HEK293 (cell line): Measurements from ENCODE around the gene RNASEH2B.

Source experiments
- CTCF ChIA-PET: fragments of 350-600 bp; formaldehyde crosslinking; extraction: SDS; loops from one replicate; lab custom pipeline; 2021; ENCODE audit warnings: antibody characterized with exemption; lab: Yijun Ruan, JAX
- POLR2A ChIA-PET: fragments of 300-600 bp; formaldehyde crosslinking; extraction: SDS; loops from one replicate; lab custom pipeline; 2020; ENCODE audit warnings: antibody characterized with exemption, inconsistent platforms; lab: Yijun Ruan, JAX
- H3K27ac ChIP-seq: fragments of 200-500 bp; sonication (Bioruptor generic); 2 replicates; pipeline ENCODE4 v1.5.1; 2014; ENCODE audit warnings: low read depth, low read length, control low read depth, inconsistent platforms; ENCODE audit errors: extremely low read depth
- H3K36me3 ChIP-seq, 2 experiments: fragments of 200-500 bp in 1 of 2; sonication (Bioruptor generic) in 1 of 2; 1 replicate in 1 of 2; 2 replicates in 1 of 2; pipeline ENCODE4 v1.5.1; 2014 to 2017; ENCODE audit warnings: inconsistent platforms in 2 of 2, low read length in 2 of 2; ENCODE audit not compliant: control insufficient read depth in 2 of 2, insufficient read depth in 1 of 2
- H3K4me1 ChIP-seq: fragments of 200-500 bp; sonication (Bioruptor generic); 2 replicates; pipeline ENCODE4 v1.5.1; 2014; ENCODE audit warnings: mild to moderate bottlenecking, low read length, inconsistent platforms; ENCODE audit not compliant: control insufficient read depth, insufficient read depth
- H3K4me3 ChIP-seq: 2 replicates; pipeline ENCODE4 v1.5.1; 2011; ENCODE audit warnings: low read depth, mild to moderate bottlenecking, control low read depth, low read length, moderate library complexity
- H3K9me3 ChIP-seq: fragments of 200-500 bp; sonication (Bioruptor generic); 2 replicates; pipeline ENCODE4 v1.5.1; 2014; ENCODE audit warnings: low read depth, low read length, inconsistent platforms; ENCODE audit not compliant: control insufficient read depth, insufficient read depth
- MYNN ChIP-seq: fragments of 450-650 bp; formaldehyde crosslinking; IDR thresholded peaks from 2 replicates; pipeline ENCODE4 v1.5.1; 2016; ENCODE audit warnings: missing biosample characterization, missing genetic modification characterization, borderline replicate concordance
- TSHZ1 ChIP-seq: fragments of 450-650 bp; formaldehyde crosslinking; IDR thresholded peaks from 2 replicates; pipeline ENCODE4 v1.5.1; 2016; ENCODE audit warnings: missing biosample characterization, missing genetic modification characterization, borderline replicate concordance
- YY1 ChIP-seq: fragments of 450-650 bp; formaldehyde crosslinking; IDR thresholded peaks from 2 replicates; pipeline ENCODE4 v1.5.1; 2018; ENCODE audit warnings: missing biosample characterization, missing genetic modification characterization
- ZBTB44 ChIP-seq: fragments of 450-650 bp; IDR thresholded peaks from 2 replicates; pipeline ENCODE4 v1.5.1; 2018; ENCODE audit warnings: missing biosample characterization, mild to moderate bottlenecking, missing genetic modification characterization
- ZBTB48 ChIP-seq: fragments of 450-650 bp; formaldehyde crosslinking; IDR thresholded peaks from 2 replicates; pipeline ENCODE4 v1.5.1; 2016; ENCODE audit warnings: missing biosample characterization, missing genetic modification characterization
- ZNF121 ChIP-seq: fragments of 450-650 bp; formaldehyde crosslinking; IDR thresholded peaks from 2 replicates; pipeline ENCODE4 v1.5.1; 2016; ENCODE audit warnings: missing biosample characterization, missing genetic modification characterization
- ZNF146 ChIP-seq: fragments of 450-650 bp; formaldehyde crosslinking; IDR thresholded peaks from 2 replicates; pipeline ENCODE4 v1.5.1; 2016; ENCODE audit warnings: missing biosample characterization, missing genetic modification characterization
- ZNF18 ChIP-seq: fragments of 450-650 bp; formaldehyde crosslinking; IDR thresholded peaks from 2 replicates; pipeline ENCODE4 v1.5.1; 2016; ENCODE audit warnings: missing biosample characterization, missing genetic modification characterization
- ZNF266 ChIP-seq: fragments of 450-650 bp; formaldehyde crosslinking; IDR thresholded peaks from 2 replicates; pipeline ENCODE4 v1.5.1; 2016; ENCODE audit warnings: missing biosample characterization, missing genetic modification characterization, low read depth
- ZNF274 ChIP-seq, 2 experiments: fragments of 200-500 bp in 1 of 2; fragments of 450-650 bp in 1 of 2; sonication (Bioruptor generic) in 1 of 2; formaldehyde crosslinking in 1 of 2; IDR thresholded peaks; 2 replicates each; pipeline versions ENCODE4 v1.5.1 to v1.6.1; 2014 to 2016; ENCODE audit warnings: borderline replicate concordance in 1 of 2, inconsistent platforms in 1 of 2, low read length in 1 of 2, missing biosample characterization in 1 of 2, missing genetic modification characterization in 1 of 2
- ZNF280D ChIP-seq: fragments of 450-650 bp; formaldehyde crosslinking; IDR thresholded peaks from 2 replicates; pipeline ENCODE4 v1.5.1; 2016; ENCODE audit warnings: missing biosample characterization, missing genetic modification characterization
- ZNF302 ChIP-seq: fragments of 450-650 bp; formaldehyde crosslinking; IDR thresholded peaks from 2 replicates; pipeline ENCODE4 v1.5.1; 2016; ENCODE audit warnings: missing biosample characterization, missing genetic modification characterization, low read depth
- ZNF362 ChIP-seq: fragments of 450-650 bp; formaldehyde crosslinking; IDR thresholded peaks from 2 replicates; pipeline ENCODE4 v1.5.1; 2016; ENCODE audit warnings: missing biosample characterization, missing genetic modification characterization
- ZNF423 ChIP-seq: fragments of 450-650 bp; formaldehyde crosslinking; IDR thresholded peaks from 2 replicates; pipeline ENCODE4 v1.5.1; 2016; ENCODE audit warnings: missing biosample characterization, missing genetic modification characterization
- ZNF560 ChIP-seq: fragments of 450-650 bp; formaldehyde crosslinking; IDR thresholded peaks from 2 replicates; pipeline ENCODE4 v1.5.1; 2017; ENCODE audit warnings: missing biosample characterization, missing genetic modification characterization, borderline replicate concordance
- ZNF639 ChIP-seq: fragments of 450-650 bp; formaldehyde crosslinking; IDR thresholded peaks from 2 replicates; pipeline ENCODE4 v1.5.1; 2016; ENCODE audit warnings: missing biosample characterization, missing genetic modification characterization
- ZNF837 ChIP-seq: fragments of 450-650 bp; formaldehyde crosslinking; IDR thresholded peaks from 2 replicates; pipeline ENCODE4 v1.5.1; 2016; ENCODE audit warnings: missing biosample characterization, missing genetic modification characterization
- ZNF843 ChIP-seq: fragments of 450-650 bp; formaldehyde crosslinking; IDR thresholded peaks from 2 replicates; pipeline ENCODE4 v1.5.1; 2016; ENCODE audit warnings: missing biosample characterization, missing genetic modification characterization

RNASEH2B gene

GRCh38 chr13:50905256-50905655, 4.3 kb upstream of the RNASEH2B start:
- Histone ChIP-seq H3K4me3 (no peak overlapping the region), H3K36me3 (no peaks in the 10 kb centered on the region), H3K27ac (no peak overlapping the region), H3K9me3 (no peaks in the 10 kb centered on the region), H3K4me1 (no peaks in the 10 kb centered on the region)
- TF ChIP-seq ZNF843 (tag by site-specific recombination) (no peak), ZNF837 (no peak), ZNF266 (tag by site-specific recombination) (no peak), ZNF423 (tag by site-specific recombination) (no peak), MYNN (no peak), ZNF18 (tag by site-specific recombination) (no peak), ZBTB44 (no peak), ZNF280D (no peak), YY1 (no peak), ZNF362 (no peak), ZNF639 (tag by site-specific recombination) (no peak), ZNF121 (tag by site-specific recombination) (no peak)
- ChIA-PET CTCF (no interaction called here), POLR2A (no interaction called here)

GRCh38 chr13:50907781-50908180, 1.8 kb upstream of the RNASEH2B start:
- ChIA-PET CTCF (no interaction called here), POLR2A (no interaction called here)
- no peaks in the 10 kb centered on the region for H3K4me1 ChIP-seq
- H3K27ac ChIP-seq = no peak overlapping the region
- no peak for TF ChIP-seq ZNF146 (tag by site-specific recombination)
- no peak for TF ChIP-seq TSHZ1 (tag by site-specific recombination)
- no peak for TF ChIP-seq ZNF423 (tag by site-specific recombination)
- no peak for TF ChIP-seq ZNF560 (tag by site-specific recombination)
- no peak for TF ChIP-seq ZNF274 (IDR thresholded peaks at IDR 0.05; ENCODE audit: low read length)
- TF ChIP-seq ZNF274 (tag by site-specific recombination; IDR thresholded peaks at IDR 0.05; ENCODE audit: borderline replicate concordance) = no peak
- TF ChIP-seq ZBTB48 (tag by site-specific recombination) = no peak
- TF ChIP-seq ZNF302 = no peak
- H3K4me3 ChIP-seq = no peak overlapping the region
- H3K9me3 ChIP-seq = no peaks in the 10 kb centered on the region
- no peaks in the 10 kb centered on the region for H3K36me3 ChIP-seq
